HepG2 (cell line): Measurements from ENCODE around the gene NEURL1. TPM values are rescaled to one million over a fixed set of nuclear protein-coding genes. Genes with fewer than 3 reads are reported as not detected.

Source experiments
- ATAC-seq: fragments of 200-7000 bp; cut with Tn5 transposase; 3 replicates; pipeline ENCODE4 v1.9.1; 2020; ENCODE audit warnings: mild to moderate bottlenecking, moderate library complexity
- BruUV-seq: library from RNA; stranded (reverse); fragments of 400-500 nt; replicated peaks from 2 replicates; lab custom pipeline; 2021; lab: Mats Ljungman, UMichigan
- CTCF ChIA-PET: fragments of 300-600 bp; formaldehyde crosslinking; extraction: SDS; loops from one replicate; lab custom pipeline; 2021; ENCODE audit warnings: low total read pairs, inconsistent platforms, low intra/inter-chr PET ratio; lab: Yijun Ruan, JAX
- POLR2A ChIA-PET: fragments of 350-600 bp; sonication (Branson Sonifier 250); formaldehyde crosslinking; loops from one replicate; lab custom pipeline; 2020; ENCODE audit warnings: antibody characterized with exemption, inconsistent platforms; lab: Yijun Ruan, JAX
- DNase-seq: peaks from one replicate; pipeline ENCODE4 v3.0.0-alpha.2; 2015; ENCODE audit warnings: low spot score
- FAIRE-seq: peaks from 3 replicates; lab custom pipeline; 2011; peaks lifted over from hg19 to GRCh38; lab: Jason Lieb, UNC
- H2AFZ ChIP-seq: one replicate; pipeline ENCODE4 v1.6.1; 2011; ENCODE audit warnings: low read length, inconsistent platforms
- H3K27ac ChIP-seq: fragments of 300-600 bp; 3 replicates; pipeline ENCODE4 v1.8.0; 2011; ENCODE audit warnings: mixed run types, mild to moderate bottlenecking, mixed read lengths, low read length, inconsistent platforms; ENCODE audit not compliant: insufficient read depth; ENCODE audit errors: extremely low read length
- H3K27me3 ChIP-seq, 2 experiments: fragments of 200-600 bp in 1 of 2; 2 replicates in 1 of 2; 3 replicates in 1 of 2; pipeline versions ENCODE4 v1.6.0 to v1.8.0; 2011; ENCODE audit warnings: low read length in 2 of 2, mild to moderate bottlenecking in 2 of 2, moderate library complexity in 2 of 2, inconsistent platforms in 1 of 2; ENCODE audit not compliant: insufficient read depth in 2 of 2, control insufficient read depth in 1 of 2
- H3K36me3 ChIP-seq, 2 experiments: fragments of 200-600 bp in 1 of 2; replicated peaks in 1 of 2; 2 replicates in 1 of 2; 3 replicates in 1 of 2; pipeline versions ENCODE4 v1.5.1 to v1.8.0; 2011; ENCODE audit warnings: low read length in 2 of 2, inconsistent platforms in 1 of 2; ENCODE audit not compliant: insufficient read depth in 2 of 2, control insufficient read depth in 1 of 2
- H3K4me1 ChIP-seq: 2 replicates; pipeline ENCODE4 v1.5.1; 2012; ENCODE audit warnings: low read length, inconsistent platforms; ENCODE audit not compliant: insufficient read depth
- H3K4me2 ChIP-seq: 2 replicates; pipeline ENCODE4 v1.6.0; 2011; ENCODE audit warnings: low read depth, low read length, inconsistent platforms
- H3K4me3 ChIP-seq, 3 experiments: fragments of 200-600 bp in 1 of 3; sonication (generic), shearing (Covaris generic) in 1 of 3; replicated peaks in 1 of 3; 2 replicates each; pipeline ENCODE4 v1.5.1; 2011 to 2016; ENCODE audit warnings: low read length in 3 of 3, inconsistent platforms in 2 of 3, low read depth in 2 of 3, mild to moderate bottlenecking in 2 of 3, control low read depth in 1 of 3, mixed read lengths in 1 of 3; ENCODE audit not compliant: insufficient read depth in 1 of 3
- H3K79me2 ChIP-seq: one replicate; pipeline ENCODE4 v1.6.1; 2011; ENCODE audit warnings: low read length, inconsistent platforms; ENCODE audit not compliant: insufficient read depth
- H3K9ac ChIP-seq: 2 replicates; pipeline ENCODE4 v1.6.0; 2011; ENCODE audit warnings: mild to moderate bottlenecking, low read depth, low read length, inconsistent platforms; ENCODE audit not compliant: insufficient read depth
- H3K9me3 ChIP-seq: 2 replicates; pipeline ENCODE4 v1.5.1; 2012; ENCODE audit warnings: mild to moderate bottlenecking, low read length
- H4K20me1 ChIP-seq: 2 replicates; pipeline ENCODE4 v1.6.0; 2011; ENCODE audit warnings: inconsistent platforms, mild to moderate bottlenecking, low read length, moderate library complexity; ENCODE audit not compliant: insufficient read depth
- CENPT ChIP-seq: sonication (generic); formaldehyde crosslinking; IDR thresholded peaks from 2 replicates; pipeline ENCODE4 v1.8.0; 2022; ENCODE audit warnings: low read depth, mild to moderate bottlenecking, moderate library complexity, missing genetic modification reagents
- GABPA ChIP-seq, 2 experiments: IDR thresholded peaks; 2 replicates each; pipeline ENCODE4 v1.6.1; 2011 to 2016; ENCODE audit warnings: low read depth in 2 of 2, low read length in 1 of 2, missing biosample characterization in 1 of 2, missing genetic modification characterization in 1 of 2
- MEIS1 ChIP-seq: sonication (generic); formaldehyde crosslinking; IDR thresholded peaks from 2 replicates; pipeline ENCODE4 v1.9.0; 2021; ENCODE audit warnings: mild to moderate bottlenecking, missing genetic modification reagents, moderate library complexity, borderline replicate concordance
- NR2F6 ChIP-seq, 2 experiments: IDR thresholded peaks; 2 replicates each; pipeline ENCODE4 v1.6.1; 2016; ENCODE audit warnings: antibody characterized with exemption in 1 of 2, mild to moderate bottlenecking in 1 of 2
- POLR2G ChIP-seq: fragments of 200-400 bp; formaldehyde crosslinking; IDR thresholded peaks from 2 replicates; pipeline ENCODE4 v1.6.1; 2018; ENCODE audit warnings: mild to moderate bottlenecking, low read depth, low read length, moderate library complexity
- RBM22 ChIP-seq: fragments of 200-400 bp; formaldehyde crosslinking; optimal IDR thresholded peaks from 2 replicates; pipeline ENCODE3; 2017; ENCODE audit warnings: mild to moderate bottlenecking, low read length, moderate library complexity
- SMAD1 ChIP-seq: sonication (generic); formaldehyde crosslinking; IDR thresholded peaks from 2 replicates; pipeline ENCODE4 v1.4.0; 2020; ENCODE audit warnings: missing genetic modification reagents, low read depth, mild to moderate bottlenecking, borderline replicate concordance
- ZFYVE20 ChIP-seq: sonication (generic); formaldehyde crosslinking; IDR thresholded peaks from 2 replicates; pipeline ENCODE4 v1.8.0; 2023; ENCODE audit warnings: low read depth, mild to moderate bottlenecking, moderate library complexity, missing genetic modification reagents, borderline replicate concordance
- ZNF329 ChIP-seq: sonication (generic); formaldehyde crosslinking; IDR thresholded peaks from 2 replicates; pipeline ENCODE4 v1.9.0; 2021; ENCODE audit warnings: low read depth, mild to moderate bottlenecking, missing genetic modification reagents
- ZNF589 ChIP-seq: sonication (generic); formaldehyde crosslinking; conservative IDR thresholded peaks from 2 replicates; pipeline ENCODE4 v1.8.0; 2022; ENCODE audit warnings: mild to moderate bottlenecking, moderate library complexity, missing genetic modification reagents
- ZNF749 ChIP-seq: sonication (generic); formaldehyde crosslinking; IDR thresholded peaks from 2 replicates; pipeline ENCODE4 v1.8.0; 2022; ENCODE audit warnings: mild to moderate bottlenecking, missing genetic modification reagents, moderate library complexity, borderline replicate concordance
- WGBS: methylation state at CpG from one replicate; pipeline ENCODE4 v1.1.6; 2017; ENCODE audit warnings: low lambda C conversion rate; 5-methylcytosine and 5-hydroxymethylcytosine counted together
- in situ Hi-C: cut with HindIII; loops from 2 replicates; pipeline ENCODE4 v1.10.0; 2017; ENCODE audit warnings: low pct_unique_long_range_greater_than_20kb; ENCODE audit not compliant: extremely low pct_ligation_motif_present
- intact Hi-C: fragments of 100-400 bp; cut with micrococcal nuclease; formaldehyde crosslinking; loops from one replicate; pipeline ENCODE4 v1.10.0; 2022; ENCODE audit not compliant: unreplicated experiment
- polyA plus RNA-seq, 8 experiments: library from polyadenylated mRNA; depleted of rRNA in 3 of 8; stranded (reverse) in 7 of 8; unstranded in 1 of 8; fragments of >200 nt; fragmentation: Illumina TruSeq in 4 of 8; extraction: Trizol in 4 of 8; gene quantifications; 2 replicates each; pipeline versions ENCODE4 v1.2.1 to v1.2.3, GENCODE V29; 2011 to 2016; ENCODE audit warnings: low read depth in 4 of 8, missing spikeins in 1 of 8, mixed read lengths in 1 of 8; ENCODE audit not compliant: insufficient read depth in 1 of 8
- total RNA-seq, 5 experiments: library from RNA; depleted of rRNA; stranded (reverse); fragments of >200 nt; fragmentation: Illumina TruSeq; extraction: Trizol; gene quantifications; 2 replicates each; pipeline ENCODE4 v1.2.3, GENCODE V29; 2016; ENCODE audit warnings: low read depth in 1 of 5
- TF ChIP-seq, protein P1 (sequence below): IDR thresholded peaks from 2 replicates; pipeline ENCODE4 v1.6.1; 2012; ENCODE audit warnings: low read depth, low read length, improper control_type of control experiment
- TF ChIP-seq, protein P2 (sequence below): sonication (generic); formaldehyde crosslinking; IDR thresholded peaks from 2 replicates; pipeline ENCODE4 v1.4.0; 2020; ENCODE audit warnings: mild to moderate bottlenecking, missing genetic modification reagents, borderline replicate concordance
- TF ChIP-seq, protein P3 (sequence below): sonication (generic); formaldehyde crosslinking; IDR thresholded peaks from 2 replicates; pipeline ENCODE4 v1.5.1; 2020; ENCODE audit warnings: mild to moderate bottlenecking, missing genetic modification reagents
- TF ChIP-seq, protein P4 (sequence below): sonication (generic); formaldehyde crosslinking; IDR thresholded peaks from 2 replicates; pipeline ENCODE4 v1.4.0; 2020; ENCODE audit warnings: missing genetic modification reagents

The NEURL1 gene
- total and polyA plus RNA-seq, 2 of the 13 experiments (the other 11 are each of a cell fraction or from before 2014, with no cell fraction given) = not detected

DNA sequence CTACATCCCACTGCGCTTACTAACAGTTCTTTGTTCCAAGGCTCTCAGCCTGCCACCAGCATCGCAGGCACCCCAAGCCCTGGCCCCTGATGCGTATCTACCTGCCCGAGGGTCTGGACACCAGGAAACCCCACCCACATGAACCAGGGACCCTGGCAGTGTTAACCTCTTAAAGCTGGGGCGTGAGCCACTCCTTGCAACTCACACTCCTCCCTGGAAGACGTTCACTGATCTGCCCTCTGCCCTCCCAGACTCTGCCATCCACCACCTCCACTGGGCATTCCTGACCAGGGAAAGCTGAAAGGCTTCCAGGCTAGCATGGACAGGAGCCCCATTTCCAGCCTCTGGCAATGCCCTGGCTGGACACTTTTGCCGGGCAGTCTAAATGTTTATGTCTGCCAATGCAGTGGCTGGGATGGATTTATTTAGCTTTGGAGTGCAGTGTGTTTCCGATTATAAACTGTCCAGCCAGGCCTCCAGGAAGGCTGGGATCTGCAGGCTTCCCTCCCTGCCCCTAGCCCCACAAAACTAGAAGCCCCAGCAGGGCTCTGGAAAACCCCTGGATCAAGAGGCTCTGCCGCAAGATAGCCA is 117.5 kb downstream of the NEURL1 start:
- no peak for FAIRE-seq
- no peak overlapping the region for H3K4me3 ChIP-seq
- peaks cover 21 to 59% of the 10 kb centered on the region in 2 experiments for H3K36me3 ChIP-seq
- no peaks in the 10 kb centered on the region for H3K9me3 ChIP-seq
- no peak for DNase-seq
- BruUV-seq = no TSS peak
- in situ Hi-C loops = no loop called here
- no peak overlapping the region for H3K9ac ChIP-seq
- no peak for TF ChIP-seq GABPA (IDR thresholded peaks at IDR 0.05; ENCODE audit: low read depth, low read length)
- TF ChIP-seq GABPA (CRISPR knock-in tag; IDR thresholded peaks at IDR 0.05; ENCODE audit: low read depth) = no peak
- TF ChIP-seq MEIS1 (CRISPR knock-in tag) = no peak
- no peak for TF ChIP-seq NR2F6 (IDR thresholded peaks at IDR 0.05)
- TF ChIP-seq NR2F6 (CRISPR knock-in tag; IDR thresholded peaks at IDR 0.05) = no peak
- no peak for TF ChIP-seq CENPT (CRISPR knock-in tag)
- no peak for TF ChIP-seq SMAD1 (CRISPR knock-in tag)
- no peak for TF ChIP-seq ZNF749 (CRISPR knock-in tag)
- no peak for TF ChIP-seq ZFYVE20 (CRISPR knock-in tag)
- no peak for TF ChIP-seq ZNF589 (CRISPR knock-in tag)
- TF ChIP-seq RBM22 = peak; percentile 25
- TF ChIP-seq, protein P1, sequence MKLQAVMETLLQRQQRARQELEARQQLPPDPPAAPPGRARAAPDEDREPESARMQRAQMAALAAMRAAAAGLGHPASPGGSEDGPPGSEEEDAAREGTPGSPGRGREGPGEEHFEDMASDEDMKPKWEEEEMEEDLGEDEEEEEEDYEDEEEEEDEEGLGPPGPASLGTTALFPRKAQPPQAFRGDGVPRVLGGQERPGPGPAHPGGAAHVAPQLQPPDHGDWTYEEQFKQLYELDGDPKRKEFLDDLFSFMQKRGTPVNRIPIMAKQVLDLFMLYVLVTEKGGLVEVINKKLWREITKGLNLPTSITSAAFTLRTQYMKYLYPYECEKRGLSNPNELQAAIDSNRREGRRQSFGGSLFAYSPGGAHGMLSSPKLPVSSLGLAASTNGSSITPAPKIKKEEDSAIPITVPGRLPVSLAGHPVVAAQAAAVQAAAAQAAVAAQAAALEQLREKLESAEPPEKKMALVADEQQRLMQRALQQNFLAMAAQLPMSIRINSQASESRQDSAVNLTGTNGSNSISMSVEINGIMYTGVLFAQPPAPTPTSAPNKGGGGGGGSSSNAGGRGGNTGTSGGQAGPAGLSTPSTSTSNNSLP = no peak
- TF ChIP-seq, protein P2, sequence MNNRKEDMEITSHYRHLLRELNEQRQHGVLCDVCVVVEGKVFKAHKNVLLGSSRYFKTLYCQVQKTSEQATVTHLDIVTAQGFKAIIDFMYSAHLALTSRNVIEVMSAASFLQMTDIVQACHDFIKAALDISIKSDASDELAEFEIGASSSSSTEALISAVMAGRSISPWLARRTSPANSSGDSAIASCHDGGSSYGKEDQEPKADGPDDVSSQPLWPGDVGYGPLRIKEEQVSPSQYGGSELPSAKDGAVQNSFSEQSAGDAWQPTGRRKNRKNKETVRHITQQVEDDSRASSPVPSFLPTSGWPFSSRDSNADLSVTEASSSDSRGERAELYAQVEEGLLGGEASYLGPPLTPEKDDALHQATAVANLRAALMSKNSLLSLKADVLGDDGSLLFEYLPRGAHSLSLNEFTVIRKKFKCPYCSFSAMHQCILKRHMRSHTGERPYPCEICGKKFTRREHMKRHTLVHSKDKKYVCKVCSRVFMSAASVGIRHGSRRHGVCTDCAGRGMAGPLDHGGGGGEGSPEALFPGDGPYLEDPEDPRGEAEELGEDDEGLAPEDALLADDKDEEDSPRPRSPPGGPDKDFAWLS (CRISPR knock-in tag) = no peak
- TF ChIP-seq, protein P3, sequence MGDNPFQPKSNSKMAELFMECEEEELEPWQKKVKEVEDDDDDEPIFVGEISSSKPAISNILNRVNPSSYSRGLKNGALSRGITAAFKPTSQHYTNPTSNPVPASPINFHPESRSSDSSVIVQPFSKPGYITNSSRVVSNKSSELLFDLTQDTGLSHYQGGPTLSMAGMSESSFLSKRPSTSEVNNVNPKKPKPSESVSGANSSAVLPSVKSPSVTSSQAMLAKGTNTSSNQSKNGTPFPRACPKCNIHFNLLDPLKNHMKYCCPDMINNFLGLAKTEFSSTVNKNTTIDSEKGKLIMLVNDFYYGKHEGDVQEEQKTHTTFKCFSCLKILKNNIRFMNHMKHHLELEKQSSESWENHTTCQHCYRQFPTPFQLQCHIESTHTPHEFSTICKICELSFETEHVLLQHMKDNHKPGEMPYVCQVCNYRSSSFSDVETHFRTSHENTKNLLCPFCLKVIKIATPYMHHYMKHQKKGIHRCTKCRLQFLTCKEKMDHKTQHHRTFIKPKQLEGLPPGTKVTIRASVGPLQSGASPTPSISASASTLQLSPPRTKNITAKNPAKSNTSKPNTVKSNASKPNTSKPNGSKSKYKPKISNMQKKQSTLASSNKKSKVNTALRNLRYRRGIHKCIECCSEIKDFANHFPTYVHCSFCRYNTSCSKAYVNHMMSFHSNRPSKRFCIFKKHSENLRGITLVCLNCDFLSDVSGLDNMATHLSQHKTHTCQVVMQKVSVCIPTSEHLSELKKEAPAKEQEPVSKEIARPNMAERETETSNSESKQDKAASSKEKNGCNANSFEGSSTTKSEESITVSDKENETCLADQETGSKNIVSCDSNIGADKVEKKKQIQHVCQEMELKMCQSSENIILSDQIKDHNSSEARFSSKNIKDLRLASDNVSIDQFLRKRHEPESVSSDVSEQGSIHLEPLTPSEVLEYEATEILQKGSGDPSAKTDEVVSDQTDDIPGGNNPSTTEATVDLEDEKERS = no peak
- TF ChIP-seq ZNF329 (CRISPR knock-in tag) = no peak
- 0 out of 2 replicates have a peak, but pooled peaks have one; percentile 26 for TF ChIP-seq POLR2G
- TF ChIP-seq, protein P4, sequence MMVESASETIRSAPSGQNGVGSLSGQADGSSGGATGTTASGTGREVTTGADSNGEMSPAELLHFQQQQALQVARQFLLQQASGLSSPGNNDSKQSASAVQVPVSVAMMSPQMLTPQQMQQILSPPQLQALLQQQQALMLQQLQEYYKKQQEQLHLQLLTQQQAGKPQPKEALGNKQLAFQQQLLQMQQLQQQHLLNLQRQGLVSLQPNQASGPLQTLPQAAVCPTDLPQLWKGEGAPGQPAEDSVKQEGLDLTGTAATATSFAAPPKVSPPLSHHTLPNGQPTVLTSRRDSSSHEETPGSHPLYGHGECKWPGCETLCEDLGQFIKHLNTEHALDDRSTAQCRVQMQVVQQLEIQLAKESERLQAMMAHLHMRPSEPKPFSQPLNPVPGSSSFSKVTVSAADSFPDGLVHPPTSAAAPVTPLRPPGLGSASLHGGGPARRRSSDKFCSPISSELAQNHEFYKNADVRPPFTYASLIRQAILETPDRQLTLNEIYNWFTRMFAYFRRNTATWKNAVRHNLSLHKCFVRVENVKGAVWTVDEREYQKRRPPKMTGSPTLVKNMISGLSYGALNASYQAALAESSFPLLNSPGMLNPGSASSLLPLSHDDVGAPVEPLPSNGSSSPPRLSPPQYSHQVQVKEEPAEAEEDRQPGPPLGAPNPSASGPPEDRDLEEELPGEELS (CRISPR knock-in tag) = no peak
- ChIA-PET POLR2A (no interaction called here), CTCF (no interaction called here)
- intact Hi-C loops = no loop called here
- no peak for ATAC-seq
- H3K27ac ChIP-seq = no peak overlapping the region
- H3K79me2 ChIP-seq = no peaks in the 10 kb centered on the region
- WGBS = 86% methylated on average over 8 of the region's 9 CpGs
- H3K4me2 ChIP-seq = no peak overlapping the region
- no peaks in the 10 kb centered on the region for H3K27me3 ChIP-seq
- no peaks in the 10 kb centered on the region for H3K4me1 ChIP-seq
- H4K20me1 ChIP-seq = no peaks in the 10 kb centered on the region
- H2AFZ ChIP-seq = no peak overlapping the region
